Measurements from ENCODE around the gene SCAMP5. TPM values are rescaled to one million over a fixed set of nuclear protein-coding genes. Genes with fewer than 3 reads are reported as not detected.

The SCAMP5 gene
- total RNA-seq, 3 donors from 2014 or later = 7.3 to 10.8 (median 7.4) TPM

DNA sequence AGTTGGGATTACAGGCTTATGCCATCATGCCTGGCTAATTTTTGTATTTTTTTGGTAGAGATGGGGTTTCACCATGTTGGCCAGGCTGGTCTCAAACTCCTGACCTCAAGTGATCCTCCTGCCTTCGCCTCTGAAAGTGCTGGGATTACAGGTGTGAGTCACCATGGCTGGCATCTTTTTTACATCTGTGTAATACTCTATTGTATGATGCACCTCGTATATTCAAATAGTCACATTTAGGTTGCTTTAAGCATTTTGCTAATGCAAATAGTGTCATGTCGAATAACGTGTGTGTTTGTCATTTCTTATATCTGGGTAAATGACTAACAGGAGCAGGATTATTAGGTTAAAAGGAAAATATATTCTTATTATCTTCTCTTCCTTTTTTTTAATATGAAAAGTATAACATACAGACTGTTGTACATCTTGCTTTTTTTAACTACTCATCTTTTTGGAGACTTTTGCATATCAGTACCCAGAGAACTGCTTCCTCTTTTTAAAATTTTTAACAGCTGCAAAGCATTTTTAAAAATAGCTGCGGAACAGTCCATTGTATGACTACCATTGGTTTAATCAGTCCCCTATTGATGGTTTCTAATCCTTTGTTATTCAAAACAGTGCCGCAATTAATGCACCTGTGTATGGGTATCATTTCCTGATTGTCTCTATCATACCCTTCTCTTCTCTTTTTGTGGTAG, 13.4 kb downstream of the SCAMP5 start:
- peak; percentile 49 for ATAC-seq
- no peaks in the 10 kb centered on the region for H3K36me3 ChIP-seq (ENCODE audit: low read depth)
- TF ChIP-seq, protein P1, sequence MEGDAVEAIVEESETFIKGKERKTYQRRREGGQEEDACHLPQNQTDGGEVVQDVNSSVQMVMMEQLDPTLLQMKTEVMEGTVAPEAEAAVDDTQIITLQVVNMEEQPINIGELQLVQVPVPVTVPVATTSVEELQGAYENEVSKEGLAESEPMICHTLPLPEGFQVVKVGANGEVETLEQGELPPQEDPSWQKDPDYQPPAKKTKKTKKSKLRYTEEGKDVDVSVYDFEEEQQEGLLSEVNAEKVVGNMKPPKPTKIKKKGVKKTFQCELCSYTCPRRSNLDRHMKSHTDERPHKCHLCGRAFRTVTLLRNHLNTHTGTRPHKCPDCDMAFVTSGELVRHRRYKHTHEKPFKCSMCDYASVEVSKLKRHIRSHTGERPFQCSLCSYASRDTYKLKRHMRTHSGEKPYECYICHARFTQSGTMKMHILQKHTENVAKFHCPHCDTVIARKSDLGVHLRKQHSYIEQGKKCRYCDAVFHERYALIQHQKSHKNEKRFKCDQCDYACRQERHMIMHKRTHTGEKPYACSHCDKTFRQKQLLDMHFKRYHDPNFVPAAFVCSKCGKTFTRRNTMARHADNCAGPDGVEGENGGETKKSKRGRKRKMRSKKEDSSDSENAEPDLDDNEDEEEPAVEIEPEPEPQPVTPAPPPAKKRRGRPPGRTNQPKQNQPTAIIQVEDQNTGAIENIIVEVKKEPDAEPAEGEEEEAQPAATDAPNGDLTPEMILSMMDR (IDR thresholded peaks at IDR 0.05) = no peak
- H3K9me3 ChIP-seq = no peaks in the 10 kb centered on the region
- H3K4me3 ChIP-seq = no peak overlapping the region
- H3K4me1 ChIP-seq (ENCODE audit: low read depth) = no peaks in the 10 kb centered on the region
- intact Hi-C loops (cut with DNase I, micrococcal nuclease) = no loop called here
- DNase-seq = no peak

DNA sequence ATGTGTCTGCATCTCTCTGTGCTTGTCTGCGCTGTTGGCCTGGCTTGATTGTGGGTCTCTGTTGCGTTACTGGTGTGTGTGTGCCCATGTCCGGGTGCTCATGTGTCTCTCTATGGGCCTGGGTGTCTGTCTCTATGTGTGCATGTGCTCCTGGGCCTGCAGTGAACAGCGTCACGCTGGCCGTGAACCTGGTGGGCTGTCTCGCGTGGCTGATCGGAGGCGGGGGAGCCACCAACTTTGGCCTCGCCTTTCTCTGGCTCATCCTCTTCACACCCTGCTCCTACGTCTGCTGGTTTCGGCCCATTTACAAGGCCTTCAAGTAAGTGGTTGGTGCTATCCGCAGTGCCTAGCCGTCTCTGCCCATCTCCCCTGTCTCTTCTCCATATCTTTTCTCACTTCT, 21.1 kb downstream of the SCAMP5 start:
- Histone ChIP-seq H3K9me3 (no peaks in the 10 kb centered on the region), H3K4me3 (no peak overlapping the region), H3K4me1 (ENCODE audit: low read depth) (no peaks in the 10 kb centered on the region), H3K36me3 (ENCODE audit: low read depth) (no peaks in the 10 kb centered on the region)
- ATAC-seq (no peak), DNase-seq (no peak)
- TF ChIP-seq, protein P1 (IDR thresholded peaks at IDR 0.05) = no peak
- intact Hi-C loops (cut with DNase I, micrococcal nuclease) = no loop called here

DNA sequence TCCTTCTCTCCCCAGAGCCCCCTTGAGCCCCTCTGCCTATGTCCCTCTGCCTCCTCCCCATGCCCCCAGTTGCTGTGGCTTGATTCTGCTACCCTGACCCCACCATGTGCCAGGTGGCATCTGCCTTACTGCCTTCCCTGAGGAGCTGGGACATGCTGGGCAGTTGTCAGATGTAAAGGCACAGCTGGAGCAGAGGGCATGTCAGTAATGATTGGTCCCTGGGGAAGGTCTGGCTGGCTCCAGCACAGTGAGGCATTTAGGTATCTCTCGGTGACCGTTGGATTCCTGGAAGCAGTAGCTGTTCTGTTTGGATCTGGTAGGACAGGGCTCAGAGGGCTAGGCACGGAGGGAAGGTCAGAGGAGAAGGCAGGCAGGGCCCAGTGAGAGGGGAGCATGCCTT, 24.6 kb downstream of the SCAMP5 start:
- TF ChIP-seq, protein P1 (IDR thresholded peaks at IDR 0.05) = no peak
- ATAC-seq (no peak), DNase-seq (no peak)
- H3K4me3 ChIP-seq = no peak overlapping the region
- intact Hi-C loops (cut with DNase I, micrococcal nuclease) = no loop called here
- no peaks in the 10 kb centered on the region for H3K9me3 ChIP-seq
- H3K4me1 ChIP-seq (ENCODE audit: low read depth) = peaks cover 9% of the 10 kb centered on the region
- no peaks in the 10 kb centered on the region for H3K36me3 ChIP-seq (ENCODE audit: low read depth)

DNA sequence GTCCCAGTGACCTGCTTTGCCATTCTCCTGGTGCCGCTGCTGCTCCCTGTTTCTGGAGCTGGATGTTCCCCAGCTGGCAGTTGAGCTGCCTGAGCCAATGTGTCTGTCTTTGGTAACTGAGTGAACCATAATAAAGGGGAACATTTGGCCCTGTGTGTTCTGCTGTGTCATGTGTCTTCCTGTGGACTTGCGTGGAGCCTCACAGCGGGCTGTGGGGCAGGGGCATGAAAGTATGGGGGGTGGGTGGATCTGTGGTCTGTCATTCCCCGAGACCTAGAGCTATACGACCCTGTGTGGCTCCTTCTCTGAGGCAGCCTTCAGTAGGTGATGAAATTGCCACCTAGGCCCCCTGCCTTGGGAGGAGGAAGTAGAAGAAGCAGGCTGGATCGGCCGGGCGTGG, 26.0 kb downstream of the SCAMP5 start:
- no peak for DNase-seq
- no peak for ATAC-seq
- Histone ChIP-seq H3K9me3 (no peaks in the 10 kb centered on the region), H3K36me3 (ENCODE audit: low read depth) (no peaks in the 10 kb centered on the region), H3K4me3 (no peak overlapping the region), H3K4me1 (ENCODE audit: low read depth) (peaks cover 13% of the 10 kb centered on the region)
- intact Hi-C loops (cut with DNase I, micrococcal nuclease) = no loop called here
- TF ChIP-seq, protein P1 (IDR thresholded peaks at IDR 0.05) = no peak

DNA sequence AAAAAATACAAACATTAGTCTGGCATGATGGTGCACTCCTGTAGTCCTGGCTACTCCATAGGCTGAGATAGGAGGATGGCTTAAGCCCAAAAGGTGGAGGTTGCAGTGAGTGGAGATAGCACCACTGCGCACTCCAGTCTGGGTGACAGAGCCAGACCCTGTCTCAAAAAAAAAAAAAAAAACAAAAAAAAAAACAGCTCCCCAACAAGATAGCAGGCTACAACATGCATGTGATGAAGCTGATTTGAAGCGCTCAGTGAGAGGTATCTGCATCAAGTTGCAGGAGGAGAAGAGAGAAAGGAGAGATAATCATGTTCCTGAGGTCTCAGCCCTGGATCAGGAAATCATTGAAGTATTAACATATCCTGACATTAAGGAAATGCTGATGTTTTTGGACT, 27.4 kb downstream of the SCAMP5 start:
- intact Hi-C loops (cut with DNase I, micrococcal nuclease) = no loop called here
- Histone ChIP-seq H3K4me1 (ENCODE audit: low read depth) (peaks cover 13% of the 10 kb centered on the region), H3K36me3 (ENCODE audit: low read depth) (no peaks in the 10 kb centered on the region), H3K4me3 (no peak overlapping the region), H3K9me3 (no peaks in the 10 kb centered on the region)
- TF ChIP-seq, protein P1 (IDR thresholded peaks at IDR 0.05) = no peak
- no peak for ATAC-seq
- DNase-seq = no peak

Data from mucosa of descending colon (tissue), 3 donors.